HuH-7 (cell line): ENCODE results near the gene IKBKG.
"Not testable (repeated sequence)": the region's sequence is repeated elsewhere in the genome, so short reads cannot be mapped to it uniquely, and the experiment has no call there.

Experiments
- DNase-seq: peaks from one replicate; pipeline ENCODE4 v3.0.0; 2011; ENCODE audit warnings: low spot score

IKBKG gene

GRCh38 chrX:154605566-154605965 is 58.1 kb downstream of the IKBKG start:
- DNase-seq, result no peak

DNA sequence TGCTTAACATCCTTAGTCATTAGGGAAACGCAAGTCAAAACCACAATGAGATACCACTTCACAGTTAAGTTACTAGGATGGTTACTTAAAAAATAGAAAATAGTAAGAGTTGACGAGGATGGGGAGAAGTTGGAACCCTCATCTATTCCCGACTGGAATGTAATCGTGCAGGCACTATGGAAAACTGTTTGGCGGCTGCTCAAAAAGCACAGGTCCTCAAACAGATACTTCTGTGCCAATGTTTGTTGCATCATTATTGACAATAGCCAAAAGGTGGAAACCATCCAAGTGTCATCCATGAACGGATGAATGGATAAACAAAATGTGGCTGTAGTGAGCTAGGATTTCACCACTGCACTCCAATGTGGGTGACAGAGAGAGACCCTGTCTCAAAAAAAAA is 60.0 kb downstream of the IKBKG start:
- DNase-seq, result no peak

GRCh38 chrX:154607976-154608375 is 60.6 kb downstream of the IKBKG start:
- not testable (repeated sequence) for DNase-seq

GRCh38 chrX:154608823-154609222 is 61.4 kb downstream of the IKBKG start:
- DNase-seq, result not testable (repeated sequence)

GRCh38 chrX:154611146-154611545 is 63.7 kb downstream of the IKBKG start:
- DNase-seq, result not testable (repeated sequence)

GRCh38 chrX:154613586-154613985 is 66.2 kb downstream of the IKBKG start:
- DNase-seq, result not testable (repeated sequence)
